GM06990 (cell line): ENCODE results near the gene MYH11.

Experiments
- DNase-seq: peaks from one replicate; pipeline ENCODE4 v3.0.0-alpha.2; 2011; ENCODE audit not compliant: insufficient read length; ENCODE audit errors: extremely low read depth
- H3K27me3 ChIP-seq: replicated peaks from 2 replicates; pipeline ENCODE4 v1.6.0; 2011; ENCODE audit warnings: low read length; ENCODE audit not compliant: control insufficient read depth, insufficient read depth
- H3K36me3 ChIP-seq: 2 replicates; pipeline ENCODE4 v1.5.1; 2011; ENCODE audit warnings: low read length; ENCODE audit not compliant: control insufficient read depth, insufficient read depth
- H3K4me3 ChIP-seq: replicated peaks from 2 replicates; pipeline ENCODE4 v1.5.1; 2011; ENCODE audit warnings: low read depth, mild to moderate bottlenecking, control low read depth, low read length
- CTCF ChIP-seq: IDR thresholded peaks from 2 replicates; pipeline ENCODE4 v1.5.1; 2011; ENCODE audit warnings: low read length, control low read depth, mild to moderate bottlenecking, inconsistent platforms; ENCODE audit not compliant: insufficient read depth, poor library complexity, severe bottlenecking

The MYH11 gene

GRCh38 chr16:15874745-15875314, 18.0 kb upstream of the MYH11 start:
- TF ChIP-seq CTCF, result peak; percentile 66
- H3K36me3 ChIP-seq, result no peaks in the 10 kb centered on the region; the same call in none of the 2 replicates
- no peaks in the 10 kb centered on the region for H3K27me3 ChIP-seq
- no peak for DNase-seq
- no peak overlapping the region for H3K4me3 ChIP-seq

GRCh38 chr16:15873737-15874136, 16.9 kb upstream of the MYH11 start:
- no peak for TF ChIP-seq CTCF
- peaks cover 2% of the 10 kb centered on the region for H3K36me3 ChIP-seq
- DNase-seq, result no peak
- H3K27me3 ChIP-seq, result no peaks in the 10 kb centered on the region
- no peak overlapping the region for H3K4me3 ChIP-seq

- DNase-seq, result no peak
- TF ChIP-seq CTCF, result no peak
- Histone ChIP-seq H3K27me3 (no peaks in the 10 kb centered on the region), H3K36me3 (peaks cover 2% of the 10 kb centered on the region), H3K4me3 (no peak overlapping the region)
Measured at GRCh38 chr16:15873301-15873700, 16.5 kb upstream of the MYH11 start.

GRCh38 chr16:15870011-15870410, 13.2 kb upstream of the MYH11 start:
- no peaks in the 10 kb centered on the region for H3K27me3 ChIP-seq
- no peak overlapping the region for H3K4me3 ChIP-seq
- DNase-seq, result no peak
- peaks cover 2% of the 10 kb centered on the region; the same call in 1 of the 2 replicates for H3K36me3 ChIP-seq
- TF ChIP-seq CTCF, result no peak

- TF ChIP-seq CTCF, result no peak
- Histone ChIP-seq H3K36me3 (peaks cover 2% of the 10 kb centered on the region; the same call in 1 of the 2 replicates), H3K4me3 (no peak overlapping the region), H3K27me3 (no peaks in the 10 kb centered on the region)
- DNase-seq, result no peak
Measured at GRCh38 chr16:15866451-15866850, 9.6 kb upstream of the MYH11 start.

GRCh38 chr16:15865742-15866141, 8.9 kb upstream of the MYH11 start:
- Histone ChIP-seq H3K36me3 (peaks cover 2% of the 10 kb centered on the region; the same call in 1 of the 2 replicates), H3K27me3 (no peaks in the 10 kb centered on the region), H3K4me3 (no peak overlapping the region)
- no peak for DNase-seq
- no peak for TF ChIP-seq CTCF
